Endometrial microvascular endothelial cells (primary cell): ENCODE data around the gene ZNF532. TPM values are rescaled to one million over a fixed set of nuclear protein-coding genes. Genes with fewer than 3 reads are reported as not detected.

ENCODE experiments used
- in situ Hi-C: cut with HindIII; loops from 2 replicates; pipeline ENCODE4 v1.10.0; 2017; ENCODE audit warnings: low sequenced_read_pairs, low pct_unique_long_range_greater_than_20kb; ENCODE audit errors: inconsistent ontology term
- total RNA-seq: library from RNA; depleted of rRNA; stranded (reverse); fragments of >200 nt; gene quantifications from one replicate; pipeline ENCODE4 v1.2.3, GENCODE V29; 2015; ENCODE audit errors: inconsistent ontology term

ZNF532 gene
- total RNA-seq, 1 donor from 2014 or later, result 36.9 TPM

- in situ Hi-C loops, result no loop called here
Measured at GRCh38 chr18:58866066-58866772, 1.5 kb downstream of the ZNF532 start.

GRCh38 chr18:58866773-58867150 lies 2.1 kb downstream of the ZNF532 start:
- in situ Hi-C loops, result no loop called here

GRCh38 chr18:58867281-58867961 lies 2.7 kb downstream of the ZNF532 start:
- in situ Hi-C loops, result no loop called here

GRCh38 chr18:58868440-58868839 lies 3.8 kb downstream of the ZNF532 start:
- in situ Hi-C loops, result no loop called here

GRCh38 chr18:58870130-58870529 lies 5.5 kb downstream of the ZNF532 start:
- in situ Hi-C loops, result no loop called here

- in situ Hi-C loops, result no loop called here
Measured at GRCh38 chr18:58870621-58871020, 5.9 kb downstream of the ZNF532 start.

GRCh38 chr18:58871514-58872420 lies 7.1 kb downstream of the ZNF532 start:
- in situ Hi-C loops, result no loop called here

GRCh38 chr18:58878640-58879039 lies 14.0 kb downstream of the ZNF532 start:
- in situ Hi-C loops, result no loop called here

- in situ Hi-C loops, result no loop called here
Measured at GRCh38 chr18:58881477-58881876, 16.8 kb downstream of the ZNF532 start.

GRCh38 chr18:58882044-58882443 lies 17.4 kb downstream of the ZNF532 start:
- in situ Hi-C loops, result no loop called here

- in situ Hi-C loops, result no loop called here
Measured at GRCh38 chr18:58882686-58883085, 18.0 kb downstream of the ZNF532 start.

GRCh38 chr18:58884680-58885079 lies 20.0 kb downstream of the ZNF532 start:
- in situ Hi-C loops, result no loop called here

- in situ Hi-C loops, result no loop called here
Measured at GRCh38 chr18:58886431-58886830, 21.8 kb downstream of the ZNF532 start.

- in situ Hi-C loops, result no loop called here
Measured at GRCh38 chr18:58886864-58887612, 22.4 kb downstream of the ZNF532 start.

- in situ Hi-C loops, result no loop called here
Measured at GRCh38 chr18:58887613-58887963, 22.9 kb downstream of the ZNF532 start.

- in situ Hi-C loops, result no loop called here
Measured at GRCh38 chr18:58891776-58892175, 27.1 kb downstream of the ZNF532 start.

- in situ Hi-C loops, result no loop called here
Measured at GRCh38 chr18:58892488-58892887, 27.8 kb downstream of the ZNF532 start.

- in situ Hi-C loops, result no loop called here
Measured at GRCh38 chr18:58893388-58894099, 28.9 kb downstream of the ZNF532 start.
